B cell (primary cell): ENCODE results near the gene LURAP1L. TPM values are rescaled to one million over a fixed set of nuclear protein-coding genes. Genes with fewer than 3 reads are reported as not detected.

ENCODE experiments used
- ATAC-seq: fragments of 200-7000 bp; cut with Tn5 transposase; one replicate; pipeline ENCODE4 v1.10.0; 2021; ENCODE audit warnings: low read depth, mild to moderate bottlenecking, moderate number of reproducible peaks, moderate library complexity
- CTCF ChIA-PET: fragments of 350-600 bp; sonication (Branson Sonifier 250); formaldehyde crosslinking; loops from one replicate; lab custom pipeline; 2021; ENCODE audit warnings: antibody characterized with exemption, inconsistent platforms; lab: Charles Lee
- POLR2A ChIA-PET: fragments of 350-600 bp; sonication (Branson Sonifier 250); formaldehyde crosslinking; loops from one replicate; lab custom pipeline; 2021; ENCODE audit warnings: antibody characterized with exemption; lab: Charles Lee
- DNase-seq: peaks from one replicate; pipeline ENCODE4 v3.0.0; 2013
- H2AFZ ChIP-seq: 2 replicates; pipeline ENCODE4 v1.6.1; 2012; ENCODE audit warnings: mild to moderate bottlenecking, low read depth, low read length; ENCODE audit not compliant: insufficient read depth, poor library complexity, severe bottlenecking
- H3K27ac ChIP-seq, 2 donors: 1 replicate in 1 of 2; 2 replicates in 1 of 2; pipeline ENCODE4 v1.5.1; 2012 to 2013; ENCODE audit warnings: low read length in 2 of 2, mild to moderate bottlenecking in 2 of 2, moderate library complexity in 1 of 2
- H3K27me3 ChIP-seq, 4 experiments: fragments of 200-600 bp in 1 of 4; sonication (generic) in 1 of 4; replicated peaks in 1 of 4; 1 replicate in 2 of 4; 2 replicates in 2 of 4; pipeline versions ENCODE4 v1.6.1 to v1.7.0; 2013 to 2016; ENCODE audit warnings: low read length in 3 of 4, mild to moderate bottlenecking in 2 of 4, mixed read lengths in 1 of 4, moderate library complexity in 1 of 4; ENCODE audit not compliant: insufficient read depth in 4 of 4, control insufficient read depth in 3 of 4; ENCODE audit errors: control extremely low read depth in 1 of 4
- H3K36me3 ChIP-seq, 2 experiments: replicated peaks in 1 of 2; 1 replicate in 1 of 2; 2 replicates in 1 of 2; pipeline versions ENCODE4 v1.6.1 to v1.7.1; 2013; ENCODE audit warnings: low read length in 1 of 2; ENCODE audit not compliant: insufficient read depth in 2 of 2, control insufficient read depth in 1 of 2; ENCODE audit errors: control extremely low read depth in 1 of 2, extremely low read depth in 1 of 2
- H3K4me1 ChIP-seq, 2 donors: fragments of 200-600 bp in 1 of 2; sonication (generic) in 1 of 2; 1 replicate in 1 of 2; 2 replicates in 1 of 2; pipeline versions ENCODE4 v1.5.1 to v1.6.1; 2013 to 2017; ENCODE audit warnings: low read length in 2 of 2; ENCODE audit not compliant: control insufficient read depth in 2 of 2, insufficient read depth in 2 of 2
- H3K4me2 ChIP-seq: replicated peaks from 2 replicates; pipeline ENCODE3; 2012; ENCODE audit warnings: mild to moderate bottlenecking, low read depth, low read length; ENCODE audit not compliant: poor library complexity, severe bottlenecking
- H3K4me3 ChIP-seq, 5 experiments: fragments of 200-600 bp in 1 of 5; sonication (generic) in 1 of 5; 1 replicate in 3 of 5; 2 replicates in 2 of 5; pipeline versions ENCODE4 v1.5.1 to v1.7.0; 2011 to 2016; ENCODE audit warnings: low read length in 4 of 5, mild to moderate bottlenecking in 4 of 5, low read depth in 2 of 5, control low read depth in 1 of 5, moderate library complexity in 1 of 5; ENCODE audit not compliant: insufficient read depth in 1 of 5; ENCODE audit errors: control extremely low read depth in 1 of 5, extremely low read depth in 1 of 5
- H3K79me2 ChIP-seq: fragments of 200-600 bp; sonication (generic); one replicate; pipeline ENCODE4 v1.6.0; 2016; ENCODE audit warnings: low read length; ENCODE audit not compliant: control insufficient read depth, insufficient read depth
- H3K9ac ChIP-seq: fragments of 200-600 bp; sonication (generic); 2 replicates; pipeline ENCODE4 v1.6.1; 2017; ENCODE audit warnings: mild to moderate bottlenecking, low read length, moderate library complexity
- H3K9me3 ChIP-seq, 3 donors: one replicate each; pipeline versions ENCODE4 v1.6.1 to v1.7.1; 2013; ENCODE audit warnings: low read length in 2 of 3; ENCODE audit not compliant: control insufficient read depth in 2 of 3, insufficient read depth in 1 of 3; ENCODE audit errors: control extremely low read depth in 1 of 3
- H4K20me1 ChIP-seq: 2 replicates; pipeline ENCODE4 v1.6.0; 2012; ENCODE audit warnings: mild to moderate bottlenecking, low read length; ENCODE audit not compliant: insufficient read depth, control insufficient read depth, poor library complexity, severe bottlenecking
- H3K27ac Mint-ChIP-seq: one replicate; pipeline ENCODE4 v1.8.0; 2021; ENCODE audit warnings: mixed read lengths
- H3K27me3 Mint-ChIP-seq: one replicate; pipeline ENCODE4 v1.8.0; 2021; ENCODE audit warnings: mixed read lengths
- H3K4me1 Mint-ChIP-seq: one replicate; pipeline ENCODE4 v1.8.0; 2021; ENCODE audit warnings: mixed read lengths
- H3K4me3 Mint-ChIP-seq: one replicate; pipeline ENCODE4 v1.8.0; 2021; ENCODE audit warnings: mixed read lengths
- H3K9me3 Mint-ChIP-seq: one replicate; pipeline ENCODE4 v1.8.0; 2022; ENCODE audit warnings: mixed read lengths; ENCODE audit not compliant: insufficient read depth
- EZH2 ChIP-seq: IDR thresholded peaks from 2 replicates; pipeline ENCODE4 v1.6.1; 2012; ENCODE audit warnings: borderline replicate concordance, low read depth, mild to moderate bottlenecking, moderate library complexity, low read length; ENCODE audit not compliant: insufficient read depth, poor library complexity, severe bottlenecking
- WGBS: methylation state at CpG from one replicate; pipeline ENCODE4 v1.1.5; 2013; ENCODE audit warnings: missing lambda C conversion rate; ENCODE audit not compliant: insufficient coverage; 5-methylcytosine and 5-hydroxymethylcytosine counted together
- intact Hi-C: fragments of 100-400 bp; cut with micrococcal nuclease; formaldehyde crosslinking; loops from one replicate; pipeline ENCODE4 v1.10.0; 2022
- polyA plus RNA-seq: library from polyadenylated mRNA; depleted of rRNA; stranded (reverse); fragments of >200 nt; gene quantifications from 2 replicates; pipeline ENCODE4 v1.2.3, GENCODE V29; 2012
- total RNA-seq, 2 donors: library from RNA; stranded (reverse); fragments of 120-200 nt in 1 of 2; gene quantifications; 1 replicate in 1 of 2; 2 replicates in 1 of 2; pipeline versions ENCODE4 v1.2.3 to v1.2.4, GENCODE V29; 2013 to 2022
- TF ChIP-seq, protein P1 (sequence below): fragments of 200-600 bp; IDR thresholded peaks from one replicate; pipeline ENCODE4 v1.8.0; 2022; ENCODE audit warnings: antibody characterized with exemption, mild to moderate bottlenecking

LURAP1L gene
- total and polyA plus RNA-seq, 2 donors (not counting 1 experiment from before 2014, with no cell fraction given) = not detected

GRCh38 chr9:12801663-12802062 is 26.8 kb downstream of the LURAP1L start:
- Histone ChIP-seq H3K9ac (no peak overlapping the region), H3K79me2 (no peaks in the 10 kb centered on the region), H2AFZ (no peak overlapping the region), H3K27ac (no peak overlapping the region), H3K4me1 (no peaks in the 10 kb centered on the region), H3K36me3 (no peaks in the 10 kb centered on the region), H3K4me2 (no peak overlapping the region), H3K4me3 (no peak overlapping the region), H3K9me3 (no peaks in the 10 kb centered on the region), H4K20me1 (no peaks in the 10 kb centered on the region), H3K27me3 (no peaks in the 10 kb centered on the region)
- no peaks in the 10 kb centered on the region for H3K4me1 Mint-ChIP-seq
- POLR2A ChIA-PET = no interaction called here
- intact Hi-C loops = no loop called here
- H3K4me3 Mint-ChIP-seq = no peak overlapping the region
- no peak for DNase-seq
- no peak for TF ChIP-seq EZH2
- TF ChIP-seq, protein P1, sequence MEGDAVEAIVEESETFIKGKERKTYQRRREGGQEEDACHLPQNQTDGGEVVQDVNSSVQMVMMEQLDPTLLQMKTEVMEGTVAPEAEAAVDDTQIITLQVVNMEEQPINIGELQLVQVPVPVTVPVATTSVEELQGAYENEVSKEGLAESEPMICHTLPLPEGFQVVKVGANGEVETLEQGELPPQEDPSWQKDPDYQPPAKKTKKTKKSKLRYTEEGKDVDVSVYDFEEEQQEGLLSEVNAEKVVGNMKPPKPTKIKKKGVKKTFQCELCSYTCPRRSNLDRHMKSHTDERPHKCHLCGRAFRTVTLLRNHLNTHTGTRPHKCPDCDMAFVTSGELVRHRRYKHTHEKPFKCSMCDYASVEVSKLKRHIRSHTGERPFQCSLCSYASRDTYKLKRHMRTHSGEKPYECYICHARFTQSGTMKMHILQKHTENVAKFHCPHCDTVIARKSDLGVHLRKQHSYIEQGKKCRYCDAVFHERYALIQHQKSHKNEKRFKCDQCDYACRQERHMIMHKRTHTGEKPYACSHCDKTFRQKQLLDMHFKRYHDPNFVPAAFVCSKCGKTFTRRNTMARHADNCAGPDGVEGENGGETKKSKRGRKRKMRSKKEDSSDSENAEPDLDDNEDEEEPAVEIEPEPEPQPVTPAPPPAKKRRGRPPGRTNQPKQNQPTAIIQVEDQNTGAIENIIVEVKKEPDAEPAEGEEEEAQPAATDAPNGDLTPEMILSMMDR = no peak
- no peaks in the 10 kb centered on the region for H3K27me3 Mint-ChIP-seq
- no peaks in the 10 kb centered on the region for H3K9me3 Mint-ChIP-seq
- no peak for ATAC-seq
- CTCF ChIA-PET = no interaction called here
- H3K27ac Mint-ChIP-seq = no peak overlapping the region

DNA sequence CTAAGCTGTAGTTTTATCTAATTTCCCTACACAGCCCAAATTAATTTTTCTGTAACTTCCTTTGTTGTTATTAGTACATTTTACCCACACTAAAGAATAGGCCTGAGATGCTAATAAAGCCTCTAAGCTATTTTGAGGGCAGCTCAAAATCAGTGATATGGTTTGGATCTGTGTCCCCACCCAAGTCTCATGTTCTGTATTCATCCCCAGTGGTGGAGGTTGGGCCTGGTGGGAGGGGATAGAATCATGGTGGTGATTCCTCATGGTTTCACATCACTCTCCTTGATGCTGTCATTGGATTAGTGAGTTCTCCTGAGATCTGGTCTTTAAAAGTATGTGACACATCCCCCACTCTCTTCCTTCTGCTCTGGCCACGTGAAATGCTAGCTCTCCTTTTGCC is 27.3 kb downstream of the LURAP1L start:
- TF ChIP-seq EZH2 = no peak
- TF ChIP-seq, protein P1 = no peak
- H3K9ac ChIP-seq = no peak overlapping the region
- DNase-seq (no peak), ATAC-seq (no peak)
- H3K27ac Mint-ChIP-seq = no peak overlapping the region
- no peak overlapping the region for H3K4me2 ChIP-seq
- no peak overlapping the region for H2AFZ ChIP-seq
- H4K20me1 ChIP-seq = no peaks in the 10 kb centered on the region
- no peaks in the 10 kb centered on the region for H3K4me1 Mint-ChIP-seq
- H3K27ac ChIP-seq = no peak overlapping the region
- intact Hi-C loops = no loop called here
- no peaks in the 10 kb centered on the region for H3K36me3 ChIP-seq
- POLR2A ChIA-PET = no interaction called here
- 50% methylated on average over 1 of the region's 1 CpG for WGBS
- no peaks in the 10 kb centered on the region for H3K27me3 ChIP-seq
- no peak overlapping the region for H3K4me3 Mint-ChIP-seq
- CTCF ChIA-PET = no interaction called here
- no peaks in the 10 kb centered on the region for H3K9me3 Mint-ChIP-seq
- no peaks in the 10 kb centered on the region for H3K27me3 Mint-ChIP-seq
- no peaks in the 10 kb centered on the region for H3K79me2 ChIP-seq
- no peaks in the 10 kb centered on the region for H3K9me3 ChIP-seq
- no peak overlapping the region for H3K4me3 ChIP-seq
- no peaks in the 10 kb centered on the region for H3K4me1 ChIP-seq
